GM19467 (cell line): Measurements from ENCODE around the gene SMDT1.

ENCODE experiments used
- ATAC-seq: cut with Tn5 transposase; IDR thresholded peaks from one replicate; pipeline ENCODE4 v1.9.1; 2021; ENCODE audit warnings: mild to moderate bottlenecking, moderate library complexity; ENCODE audit not compliant: unreplicated experiment

Gene SMDT1

GRCh38 chr22:42079319-42080251 lies at the start of gene SMDT1:
Gene SMDT1, plus strand, starts transcription at chr22:42079700. Its CDS starts 69 bp downstream, at chr22:42079769.
- peak; percentile 81 for ATAC-seq

GRCh38 chr22:42033263-42034181 lies 46.0 kb upstream of the SMDT1 start:
- ATAC-seq = no peak

- ATAC-seq = no peak
Observed at GRCh38 chr22:42035256-42035655, 44.2 kb upstream of the SMDT1 start.

GRCh38 chr22:42039271-42039670 lies 40.2 kb upstream of the SMDT1 start:
- ATAC-seq = no peak

GRCh38 chr22:42041784-42042183 lies 37.7 kb upstream of the SMDT1 start:
- ATAC-seq = no peak

- ATAC-seq = no peak
Observed at GRCh38 chr22:42050641-42051180, 28.8 kb upstream of the SMDT1 start.

GRCh38 chr22:42052765-42053164 lies 26.7 kb upstream of the SMDT1 start:
- ATAC-seq = no peak

GRCh38 chr22:42056757-42057511 lies 22.6 kb upstream of the SMDT1 start:
- ATAC-seq = no peak

GRCh38 chr22:42060489-42060888 lies 19.0 kb upstream of the SMDT1 start:
- ATAC-seq = no peak

GRCh38 chr22:42061041-42061440 lies 18.5 kb upstream of the SMDT1 start:
- no peak for ATAC-seq

- ATAC-seq = no peak
Observed at GRCh38 chr22:42062506-42063170, 16.9 kb upstream of the SMDT1 start.

GRCh38 chr22:42064629-42065028 lies 14.9 kb upstream of the SMDT1 start:
- no peak for ATAC-seq

- no peak for ATAC-seq
Observed at GRCh38 chr22:42065438-42066125, 13.9 kb upstream of the SMDT1 start.

GRCh38 chr22:42066126-42066761 lies 13.3 kb upstream of the SMDT1 start:
- no peak for ATAC-seq

GRCh38 chr22:42066937-42067336 lies 12.6 kb upstream of the SMDT1 start:
- ATAC-seq = no peak

- no peak for ATAC-seq
Observed at GRCh38 chr22:42067671-42068251, 11.7 kb upstream of the SMDT1 start.

- no peak for ATAC-seq
Observed at GRCh38 chr22:42068291-42068690, 11.2 kb upstream of the SMDT1 start.

GRCh38 chr22:42069801-42070516 lies 9.5 kb upstream of the SMDT1 start:
- peak; percentile 9 for ATAC-seq
